Ishikawa (cell line): ENCODE measurements around the gene CORO7.

Experiments used
- CEBPB ChIP-seq: IDR thresholded peaks from 2 replicates; pipeline ENCODE4 v1.6.1; 2012
- CREB1 ChIP-seq: IDR thresholded peaks from 2 replicates; pipeline ENCODE4 v1.6.1; 2012; ENCODE audit warnings: low read depth
- EGR1 ChIP-seq: IDR thresholded peaks from 2 replicates; pipeline ENCODE4 v1.6.1; 2012
- EP300 ChIP-seq: IDR thresholded peaks from 2 replicates; pipeline ENCODE4 v1.6.1; 2012; ENCODE audit warnings: borderline replicate concordance
- FOXM1 ChIP-seq: IDR thresholded peaks from 2 replicates; pipeline ENCODE4 v1.6.1; 2012; ENCODE audit warnings: low read depth, borderline replicate concordance
- NFIC ChIP-seq: IDR thresholded peaks from 2 replicates; pipeline ENCODE4 v1.6.1; 2012
- RAD21 ChIP-seq: IDR thresholded peaks from 2 replicates; pipeline ENCODE4 v1.6.1; 2012; ENCODE audit warnings: low read depth
- TAF1 ChIP-seq: IDR thresholded peaks from 2 replicates; pipeline ENCODE4 v1.6.1; 2012; ENCODE audit warnings: low read depth, mild to moderate bottlenecking
- TCF12 ChIP-seq: IDR thresholded peaks from 2 replicates; pipeline ENCODE4 v1.6.1; 2012; ENCODE audit warnings: low read depth
- TEAD4 ChIP-seq: IDR thresholded peaks from 2 replicates; pipeline ENCODE4 v1.6.1; 2012
- YY1 ChIP-seq: IDR thresholded peaks from 2 replicates; pipeline ENCODE4 v1.6.1; 2012; ENCODE audit warnings: low read depth
- ZBTB7A ChIP-seq: IDR thresholded peaks from 2 replicates; pipeline ENCODE4 v1.6.1; 2012; ENCODE audit warnings: low read depth
- TF ChIP-seq, protein P1 (sequence below): IDR thresholded peaks from 2 replicates; pipeline ENCODE4 v1.6.1; 2012
- TF ChIP-seq, protein P2 (sequence below): IDR thresholded peaks from 2 replicates; pipeline ENCODE4 v1.6.1; 2012
- TF ChIP-seq, protein P3 (sequence below): IDR thresholded peaks from 2 replicates; pipeline ENCODE4 v1.6.1; 2012; ENCODE audit warnings: low read depth, mild to moderate bottlenecking

CORO7 gene

DNA sequence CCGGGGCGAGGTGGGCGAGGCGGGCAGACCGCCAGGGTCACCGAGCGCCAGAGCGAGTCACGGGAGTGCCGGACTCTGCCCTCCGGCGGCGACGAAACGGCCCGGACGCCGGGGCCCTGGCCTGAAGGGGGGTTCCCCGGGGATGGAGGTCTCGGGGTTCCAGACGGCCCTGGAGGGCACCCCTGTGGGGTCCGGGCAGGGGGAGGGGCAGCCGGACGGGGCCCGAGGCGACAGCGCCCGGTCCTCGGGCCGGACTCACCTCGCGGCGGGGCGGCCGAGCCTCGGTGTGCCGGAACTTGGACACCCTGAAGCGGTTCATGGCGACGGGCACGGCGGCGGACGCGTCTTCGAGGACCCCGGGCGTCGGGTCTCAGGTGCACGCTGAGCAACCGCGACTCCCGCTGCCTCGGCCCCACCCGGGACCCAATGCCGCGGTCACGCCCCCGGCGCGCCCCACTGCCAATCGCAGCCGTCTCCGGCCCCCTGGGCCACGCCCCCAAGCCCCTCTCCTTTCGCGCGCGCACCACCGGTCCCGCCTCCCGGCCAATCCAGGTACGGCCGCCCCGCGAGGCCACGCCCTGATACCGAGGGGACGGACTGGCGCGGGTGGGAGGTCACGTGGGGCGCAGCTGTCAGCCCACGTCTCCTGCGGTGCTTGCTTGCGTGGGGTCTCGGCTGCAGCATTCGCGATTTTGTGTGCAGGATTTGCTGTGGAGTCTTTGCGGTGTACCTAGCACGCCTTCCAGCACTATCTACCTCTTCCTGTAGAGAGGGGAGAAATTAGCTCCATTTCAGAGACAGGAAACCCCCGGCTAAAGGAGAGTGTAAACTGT lies at the start of gene CORO7:
CORO7 (minus strand) TSS at position 397 of the 833 bp plus-strand sequence; CDS start at position 319, 78 bp downstream.
- TF ChIP-seq FOXM1, result no peak
- peak; percentile 31; the same call in 1 of the 2 replicates for TF ChIP-seq ZBTB7A
- TF ChIP-seq, protein P1, sequence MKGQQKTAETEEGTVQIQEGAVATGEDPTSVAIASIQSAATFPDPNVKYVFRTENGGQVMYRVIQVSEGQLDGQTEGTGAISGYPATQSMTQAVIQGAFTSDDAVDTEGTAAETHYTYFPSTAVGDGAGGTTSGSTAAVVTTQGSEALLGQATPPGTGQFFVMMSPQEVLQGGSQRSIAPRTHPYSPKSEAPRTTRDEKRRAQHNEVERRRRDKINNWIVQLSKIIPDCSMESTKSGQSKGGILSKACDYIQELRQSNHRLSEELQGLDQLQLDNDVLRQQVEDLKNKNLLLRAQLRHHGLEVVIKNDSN, result peak; percentile 99
- TF ChIP-seq, protein P2, sequence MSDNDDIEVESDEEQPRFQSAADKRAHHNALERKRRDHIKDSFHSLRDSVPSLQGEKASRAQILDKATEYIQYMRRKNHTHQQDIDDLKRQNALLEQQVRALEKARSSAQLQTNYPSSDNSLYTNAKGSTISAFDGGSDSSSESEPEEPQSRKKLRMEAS, result peak; percentile 93
- no peak for TF ChIP-seq CEBPB

DNA sequence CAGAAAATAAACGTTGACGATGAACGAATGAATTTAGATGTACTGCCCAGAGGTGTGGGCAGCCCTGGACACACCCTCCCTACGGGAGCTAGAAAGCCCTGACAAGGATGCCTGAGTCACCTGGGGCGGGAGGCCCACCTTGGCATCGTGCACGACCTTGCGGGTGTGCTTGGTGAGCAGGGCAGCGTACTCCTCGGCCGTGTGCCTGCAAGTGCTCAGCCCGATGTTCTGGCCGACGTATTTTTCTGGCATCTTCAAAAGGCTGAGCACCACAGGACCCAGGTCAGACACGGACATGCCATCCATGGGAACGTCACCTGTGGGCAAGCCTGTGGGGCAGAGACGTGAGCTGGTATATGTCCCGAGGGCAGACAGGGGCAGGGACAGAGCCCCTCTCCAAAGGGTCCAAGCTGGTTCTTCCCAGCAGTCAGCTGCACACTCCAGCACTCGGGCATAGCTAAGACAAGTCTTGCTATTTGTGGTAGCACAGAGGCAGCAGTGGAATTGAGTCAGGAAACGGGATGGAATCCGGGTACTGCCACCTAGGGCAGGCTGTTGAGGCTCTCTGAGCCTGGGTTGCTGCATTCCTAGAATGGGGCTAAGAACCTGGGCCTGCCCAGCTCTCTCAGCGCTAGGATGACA lies 47.2 kb upstream of the CORO7 start:
- TF ChIP-seq FOXM1, result no peak
- TF ChIP-seq TEAD4, result no peak
- TF ChIP-seq EP300, result no peak
- TF ChIP-seq EGR1, result no peak
- no peak for TF ChIP-seq YY1
- no peak for TF ChIP-seq TCF12
- TF ChIP-seq CEBPB, result no peak
- TF ChIP-seq RAD21, result no peak
- TF ChIP-seq, protein P2, result no peak
- TF ChIP-seq, protein P3, sequence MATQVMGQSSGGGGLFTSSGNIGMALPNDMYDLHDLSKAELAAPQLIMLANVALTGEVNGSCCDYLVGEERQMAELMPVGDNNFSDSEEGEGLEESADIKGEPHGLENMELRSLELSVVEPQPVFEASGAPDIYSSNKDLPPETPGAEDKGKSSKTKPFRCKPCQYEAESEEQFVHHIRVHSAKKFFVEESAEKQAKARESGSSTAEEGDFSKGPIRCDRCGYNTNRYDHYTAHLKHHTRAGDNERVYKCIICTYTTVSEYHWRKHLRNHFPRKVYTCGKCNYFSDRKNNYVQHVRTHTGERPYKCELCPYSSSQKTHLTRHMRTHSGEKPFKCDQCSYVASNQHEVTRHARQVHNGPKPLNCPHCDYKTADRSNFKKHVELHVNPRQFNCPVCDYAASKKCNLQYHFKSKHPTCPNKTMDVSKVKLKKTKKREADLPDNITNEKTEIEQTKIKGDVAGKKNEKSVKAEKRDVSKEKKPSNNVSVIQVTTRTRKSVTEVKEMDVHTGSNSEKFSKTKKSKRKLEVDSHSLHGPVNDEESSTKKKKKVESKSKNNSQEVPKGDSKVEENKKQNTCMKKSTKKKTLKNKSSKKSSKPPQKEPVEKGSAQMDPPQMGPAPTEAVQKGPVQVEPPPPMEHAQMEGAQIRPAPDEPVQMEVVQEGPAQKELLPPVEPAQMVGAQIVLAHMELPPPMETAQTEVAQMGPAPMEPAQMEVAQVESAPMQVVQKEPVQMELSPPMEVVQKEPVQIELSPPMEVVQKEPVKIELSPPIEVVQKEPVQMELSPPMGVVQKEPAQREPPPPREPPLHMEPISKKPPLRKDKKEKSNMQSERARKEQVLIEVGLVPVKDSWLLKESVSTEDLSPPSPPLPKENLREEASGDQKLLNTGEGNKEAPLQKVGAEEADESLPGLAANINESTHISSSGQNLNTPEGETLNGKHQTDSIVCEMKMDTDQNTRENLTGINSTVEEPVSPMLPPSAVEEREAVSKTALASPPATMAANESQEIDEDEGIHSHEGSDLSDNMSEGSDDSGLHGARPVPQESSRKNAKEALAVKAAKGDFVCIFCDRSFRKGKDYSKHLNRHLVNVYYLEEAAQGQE, result no peak
- TF ChIP-seq, protein P1, result no peak
- no peak for TF ChIP-seq TAF1

DNA sequence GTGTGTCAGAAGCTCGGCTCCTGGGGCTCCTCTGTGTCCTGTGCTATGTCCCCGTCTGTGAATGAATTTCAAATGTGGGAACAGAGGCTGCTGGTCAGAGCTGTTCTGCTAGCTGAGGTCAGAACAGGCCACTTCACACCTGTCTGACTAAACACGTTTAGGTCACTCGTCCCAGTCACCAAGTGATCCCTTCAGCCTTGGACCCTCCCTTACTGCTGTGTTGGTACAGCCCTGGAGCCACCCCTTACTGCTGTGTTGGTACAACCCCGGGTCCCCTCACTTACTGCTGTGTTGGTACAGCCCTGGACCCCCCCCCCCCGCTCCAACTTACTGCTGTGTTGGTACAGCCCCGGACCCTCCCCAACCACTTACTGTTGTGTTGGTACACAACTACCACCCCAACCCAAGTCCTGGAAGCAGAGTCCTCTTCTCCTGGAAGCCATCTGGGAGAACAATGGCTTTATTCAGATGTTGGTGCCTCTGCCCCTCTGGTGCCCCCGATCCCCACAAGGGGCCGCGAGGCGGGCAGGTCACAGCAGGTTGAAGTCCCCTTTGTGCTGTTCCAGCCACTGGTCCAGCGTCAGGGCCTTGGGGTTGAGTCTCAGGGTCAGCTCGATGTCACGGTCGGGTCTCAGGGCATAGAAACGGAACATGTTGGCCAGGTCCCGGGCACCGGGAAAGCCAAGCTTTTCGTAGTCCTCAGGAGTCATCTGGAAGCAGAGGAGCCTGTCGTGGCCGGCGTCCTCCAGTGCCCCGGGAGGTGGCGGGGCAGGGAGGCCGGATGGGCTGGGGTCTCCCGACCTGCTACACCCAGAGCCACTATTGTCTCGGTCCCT lies 45.1 kb upstream of the CORO7 start:
- TF ChIP-seq NFIC (no peak), EGR1 (no peak), YY1 (no peak), ZBTB7A (no peak), CEBPB (no peak), CREB1 (no peak), EP300 (no peak), TCF12 (no peak), FOXM1 (no peak), RAD21 (no peak), TEAD4 (no peak), TAF1 (no peak)
- TF ChIP-seq, protein P2, result no peak
- TF ChIP-seq, protein P3, result no peak
- TF ChIP-seq, protein P1, result no peak

DNA sequence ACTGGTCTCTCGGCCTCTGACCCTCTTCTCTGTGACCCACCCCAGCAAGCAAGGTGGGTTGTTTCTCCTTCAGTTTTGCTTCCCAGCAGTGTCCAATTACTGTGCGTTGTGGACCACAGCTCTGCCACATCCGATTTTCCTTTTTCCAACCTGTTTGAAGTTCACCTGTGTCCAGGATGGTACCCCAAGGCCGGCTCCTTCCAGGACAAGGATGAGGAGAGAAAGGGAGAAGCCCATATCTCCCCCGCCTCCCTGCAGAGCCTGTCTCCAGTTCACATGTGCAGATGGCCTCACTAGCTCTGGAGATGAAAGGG lies 44.5 kb upstream of the CORO7 start:
- TF ChIP-seq EP300 (no peak), YY1 (no peak), TEAD4 (no peak), CEBPB (no peak), FOXM1 (no peak), RAD21 (no peak), TCF12 (no peak), NFIC (no peak), EGR1 (no peak), ZBTB7A (no peak), TAF1 (no peak)
- TF ChIP-seq, protein P1, result no peak
- TF ChIP-seq, protein P3, result no peak
- TF ChIP-seq, protein P2, result no peak
